OCI-LY3 (cell line): ENCODE data around the gene EIF2B2.

Source experiments
- EZH2phosphoT487 ChIP-seq: fragments of 200-600 bp; shearing (Covaris generic); IDR thresholded peaks from 2 replicates; pipeline ENCODE4 v1.6.1; 2018; ENCODE audit warnings: antibody characterized with exemption, mixed run types, low read depth
- TF ChIP-seq, protein P1 (sequence below): fragments of 200-600, 300-600 bp; sonication (generic); IDR thresholded peaks from 2 replicates; pipeline ENCODE4 v1.5.1; 2014; ENCODE audit warnings: antibody characterized with exemption, low read length, low read depth

- TF ChIP-seq, protein P1, sequence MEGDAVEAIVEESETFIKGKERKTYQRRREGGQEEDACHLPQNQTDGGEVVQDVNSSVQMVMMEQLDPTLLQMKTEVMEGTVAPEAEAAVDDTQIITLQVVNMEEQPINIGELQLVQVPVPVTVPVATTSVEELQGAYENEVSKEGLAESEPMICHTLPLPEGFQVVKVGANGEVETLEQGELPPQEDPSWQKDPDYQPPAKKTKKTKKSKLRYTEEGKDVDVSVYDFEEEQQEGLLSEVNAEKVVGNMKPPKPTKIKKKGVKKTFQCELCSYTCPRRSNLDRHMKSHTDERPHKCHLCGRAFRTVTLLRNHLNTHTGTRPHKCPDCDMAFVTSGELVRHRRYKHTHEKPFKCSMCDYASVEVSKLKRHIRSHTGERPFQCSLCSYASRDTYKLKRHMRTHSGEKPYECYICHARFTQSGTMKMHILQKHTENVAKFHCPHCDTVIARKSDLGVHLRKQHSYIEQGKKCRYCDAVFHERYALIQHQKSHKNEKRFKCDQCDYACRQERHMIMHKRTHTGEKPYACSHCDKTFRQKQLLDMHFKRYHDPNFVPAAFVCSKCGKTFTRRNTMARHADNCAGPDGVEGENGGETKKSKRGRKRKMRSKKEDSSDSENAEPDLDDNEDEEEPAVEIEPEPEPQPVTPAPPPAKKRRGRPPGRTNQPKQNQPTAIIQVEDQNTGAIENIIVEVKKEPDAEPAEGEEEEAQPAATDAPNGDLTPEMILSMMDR = no peak
- TF ChIP-seq EZH2phosphoT487 = no peak
Observed at GRCh38 chr14:75013290-75013689, 10.6 kb downstream of the EIF2B2 start.
